ENCODE data around the gene TBC1D23.
"Not testable (repeated sequence)": the region's sequence is repeated elsewhere in the genome, so short reads cannot be mapped to it uniquely, and the experiment has no call there.

The TBC1D23 gene

GRCh38 chr3:100256731-100257151, 4.1 kb upstream of the TBC1D23 start:
- DNase-seq (ENCODE audit: low spot score), result no peak

DNA sequence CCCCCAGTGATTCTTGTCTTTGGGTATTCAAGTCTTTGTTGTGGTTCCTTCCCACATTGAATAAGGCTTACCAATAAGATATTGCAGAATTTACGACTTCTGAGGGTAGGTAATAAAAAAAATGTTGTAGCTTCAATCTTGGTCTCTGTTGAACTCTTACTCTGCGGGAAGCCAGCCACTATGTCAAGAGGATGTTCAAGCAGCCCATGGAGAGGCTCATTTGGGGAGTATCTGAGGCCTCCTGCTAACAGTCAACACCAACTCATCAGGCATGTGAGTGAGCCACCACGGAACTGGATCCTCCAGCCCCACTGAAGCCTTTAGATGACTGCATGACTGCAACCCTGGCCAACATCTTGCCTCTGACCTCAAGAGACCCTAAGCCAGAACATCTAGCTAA, 3.2 kb upstream of the TBC1D23 start:
- no peak for DNase-seq (ENCODE audit: low spot score)

DNA sequence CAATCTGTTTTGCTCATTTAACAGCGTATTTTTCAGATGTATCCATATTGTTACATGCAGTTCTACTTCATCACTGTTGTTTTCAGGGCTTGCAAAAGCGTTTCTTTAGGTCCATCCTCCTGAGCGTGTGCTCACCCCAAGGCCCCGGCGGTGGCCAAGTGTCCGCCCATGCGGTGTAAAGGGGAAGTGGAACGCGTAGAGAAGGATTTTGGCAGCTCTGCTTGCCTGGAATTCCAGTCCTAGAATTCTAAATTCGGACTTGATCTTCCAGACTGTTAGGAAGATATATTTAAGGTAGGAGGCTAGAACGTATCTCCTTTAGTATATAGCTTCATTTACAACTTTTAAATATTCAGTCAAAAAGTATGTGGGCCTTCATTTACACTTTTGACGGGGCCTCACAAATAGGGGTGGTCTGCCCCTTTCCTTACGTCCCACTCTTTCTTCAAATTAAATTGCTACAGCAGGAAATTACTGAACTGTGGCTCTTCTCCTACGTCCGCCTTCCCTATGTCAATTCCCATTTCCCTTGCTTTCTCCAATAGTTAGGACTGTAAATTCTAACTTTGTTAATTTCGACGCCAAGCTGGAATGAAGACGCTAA, 609 bp upstream of the TBC1D23 start:
- DNase-seq (ENCODE audit: low spot score), result no peak

GRCh38 chr3:100261485-100261903, 702 bp downstream of the TBC1D23 start:
- no peak for DNase-seq (ENCODE audit: low spot score)

DNA sequence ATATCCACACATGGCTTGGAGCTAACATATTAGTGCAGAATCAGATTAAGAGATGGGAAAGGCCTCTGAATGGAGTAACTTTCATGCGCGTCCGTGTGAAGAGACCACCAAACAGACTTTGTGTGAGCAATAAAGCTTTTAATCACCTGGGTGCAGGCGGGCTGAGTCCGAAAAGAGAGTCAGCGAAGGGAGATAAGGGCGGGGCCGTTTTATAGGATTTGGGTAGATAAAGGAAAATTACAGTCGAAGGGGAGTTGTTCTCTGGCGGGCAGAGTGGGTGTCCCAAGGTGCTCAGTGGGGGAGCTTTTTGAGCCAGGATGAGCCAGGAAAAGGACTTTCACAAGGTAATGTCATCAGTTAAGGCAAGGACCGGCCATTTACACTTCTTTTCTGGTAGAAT, 2.1 kb downstream of the TBC1D23 start:
- not testable (repeated sequence) for DNase-seq (ENCODE audit: low spot score)

GRCh38 chr3:100263583-100263982, 2.8 kb downstream of the TBC1D23 start:
- DNase-seq (ENCODE audit: low spot score), result no peak

DNA sequence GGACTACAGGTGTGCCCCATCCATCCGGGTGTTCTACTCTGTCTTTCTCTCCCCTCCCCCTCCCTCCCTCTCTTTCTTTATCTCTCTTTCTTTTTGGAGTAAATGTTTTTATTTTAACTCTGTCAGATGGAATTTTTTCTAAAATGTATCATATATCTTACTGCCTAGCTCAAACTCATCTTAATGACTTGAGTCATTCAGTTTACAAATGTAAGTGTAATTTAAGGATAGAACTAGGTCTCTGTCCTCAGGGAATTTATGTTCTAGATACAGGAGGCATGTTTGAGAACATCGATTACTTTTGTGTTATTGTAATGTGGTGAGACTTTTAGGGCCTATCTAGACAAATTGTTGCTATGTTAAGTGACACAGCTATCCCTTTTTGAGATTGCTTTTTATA, 3.5 kb downstream of the TBC1D23 start:
- no peak for DNase-seq (ENCODE audit: low spot score)

DNA sequence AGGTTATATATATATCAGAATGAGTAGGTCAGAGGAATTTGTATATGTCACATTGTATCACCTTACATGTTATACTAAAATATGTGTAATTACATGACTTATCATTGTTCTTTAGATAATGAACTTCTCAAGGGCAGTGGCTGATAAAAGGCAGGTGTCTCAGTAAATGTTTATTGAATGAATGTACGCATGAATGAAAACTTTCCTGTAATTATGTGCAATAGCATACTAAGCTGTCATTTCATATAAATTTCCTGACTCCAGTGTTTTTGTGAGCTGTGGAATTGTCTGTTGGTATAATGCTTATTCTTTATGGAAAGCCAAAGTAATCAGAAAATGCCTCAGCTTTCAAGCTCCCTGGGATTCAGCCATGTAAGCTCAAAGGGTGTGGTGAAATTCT, 4.2 kb downstream of the TBC1D23 start:
- DNase-seq (ENCODE audit: low spot score), result no peak

DNA sequence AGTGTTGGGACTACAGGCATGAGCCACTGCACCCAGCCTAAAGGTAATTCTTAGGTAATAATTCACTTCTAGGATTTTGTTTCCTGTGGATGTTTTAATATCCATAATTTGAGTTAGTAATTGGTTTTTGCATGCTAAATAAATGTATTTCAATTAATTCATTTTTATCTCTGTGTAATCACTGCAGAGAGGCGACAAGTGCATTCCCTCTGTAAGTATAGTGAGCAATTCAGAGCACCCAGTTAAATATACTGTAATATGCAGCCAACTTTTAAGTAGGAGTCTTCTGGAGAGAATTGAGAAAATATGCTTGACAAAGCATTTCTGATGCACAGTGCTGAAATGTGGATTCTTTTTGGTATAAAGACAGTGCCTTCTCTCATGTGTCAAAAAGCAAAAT, 5.7 kb downstream of the TBC1D23 start:
- no peak for DNase-seq (ENCODE audit: low spot score)

DNA sequence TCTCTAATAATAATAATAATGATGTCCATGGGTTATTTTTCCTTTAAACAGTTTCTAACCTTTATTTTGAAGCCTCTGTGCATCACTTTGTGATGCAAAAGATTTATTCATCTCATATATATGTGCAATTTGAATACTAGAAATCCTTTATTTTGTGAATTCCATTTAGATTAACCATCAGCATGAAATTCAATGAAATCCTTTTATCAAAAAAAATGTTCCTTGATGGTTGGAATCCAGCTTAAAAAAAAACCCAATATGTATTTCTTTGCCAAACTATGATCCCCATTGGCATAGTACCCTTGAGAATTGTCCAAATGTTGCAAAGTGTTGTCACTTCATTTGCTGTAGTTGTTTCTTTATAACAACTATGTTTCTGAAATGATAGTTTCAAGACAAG, 7.4 kb downstream of the TBC1D23 start:
- DNase-seq (ENCODE audit: low spot score), result no peak

- no peak for DNase-seq (ENCODE audit: low spot score)
These were observed 8.2 kb downstream of the TBC1D23 start for GRCh38 chr3:100269001-100269400.

DNA sequence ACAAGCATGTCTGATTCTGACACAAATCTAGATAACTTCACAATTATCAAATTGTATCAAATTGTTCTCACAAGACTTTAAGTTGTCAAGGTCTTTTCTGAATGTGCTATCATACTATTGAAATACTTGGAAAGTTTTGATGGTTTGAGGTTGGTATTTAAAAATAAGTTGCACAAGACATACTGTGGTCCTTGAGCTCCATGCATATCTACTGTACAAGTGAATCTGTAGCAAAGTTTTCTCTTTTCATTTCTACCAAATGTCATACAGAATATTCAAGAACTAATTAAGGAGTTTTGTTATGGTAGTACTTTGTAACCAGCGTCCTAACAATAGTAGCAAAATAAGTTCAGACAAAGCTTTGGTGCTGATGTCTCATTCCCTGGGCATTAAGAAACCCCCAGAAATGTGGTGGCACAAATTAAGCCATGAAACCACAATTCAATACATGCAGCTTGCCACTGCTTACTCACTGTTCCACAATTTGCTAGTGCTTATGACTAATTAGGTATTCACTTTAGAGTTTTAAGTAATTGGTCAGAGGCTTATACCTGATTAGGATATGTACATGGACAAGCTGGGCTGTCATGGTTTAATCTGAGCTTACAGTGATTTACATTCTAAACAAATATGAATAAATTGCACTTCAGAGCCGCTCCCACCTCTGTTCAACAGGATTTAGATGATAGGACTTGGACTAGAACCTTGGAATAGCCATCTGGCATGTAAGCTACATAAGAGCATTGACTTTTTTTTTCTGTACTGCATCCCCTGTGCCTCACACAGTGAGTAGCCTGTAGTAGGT, 8.8 kb downstream of the TBC1D23 start:
- DNase-seq (ENCODE audit: low spot score), result peak; percentile 46

DNA sequence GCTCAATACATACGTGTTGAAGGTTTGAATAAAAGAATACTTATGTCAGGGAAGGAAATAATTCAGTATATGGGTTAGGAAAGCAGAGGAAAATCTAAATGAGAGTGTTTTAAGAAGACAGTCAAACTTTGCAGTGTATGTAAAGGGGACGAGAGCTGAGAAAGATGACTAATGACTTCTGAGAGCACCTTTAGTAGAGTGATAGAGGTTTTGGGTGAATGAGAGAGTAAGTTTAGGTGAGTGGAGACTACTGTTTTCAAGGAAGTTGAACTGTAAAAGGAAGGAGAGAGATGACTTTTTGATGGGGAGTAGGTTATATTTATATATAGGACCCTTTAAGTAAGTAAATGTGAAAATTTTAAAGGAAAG, 9.4 kb downstream of the TBC1D23 start:
- DNase-seq (ENCODE audit: low spot score), result peak; percentile 22

DNA sequence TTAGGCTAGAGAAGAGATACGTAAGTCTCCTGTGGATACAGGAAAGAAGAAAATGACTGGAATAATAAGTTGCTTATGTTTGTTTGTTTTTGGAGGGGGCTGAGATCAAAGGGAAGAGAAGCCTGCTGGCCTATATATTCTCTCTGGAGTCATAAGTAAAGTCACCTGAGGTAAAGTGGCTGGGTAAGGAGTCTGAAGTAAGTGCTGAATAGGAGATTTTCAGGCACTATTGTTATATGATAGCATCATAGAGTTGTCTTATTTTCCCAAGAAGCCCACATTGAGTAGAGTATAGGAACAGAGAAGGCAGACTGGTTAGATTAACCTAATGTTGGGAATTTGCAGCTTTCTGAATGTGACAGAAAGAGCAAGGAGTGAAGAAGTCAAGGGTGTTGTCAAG, 10.7 kb downstream of the TBC1D23 start:
- no peak for DNase-seq (ENCODE audit: low spot score)

GRCh38 chr3:100272797-100273611, 12.2 kb downstream of the TBC1D23 start:
- not testable (repeated sequence) for DNase-seq (ENCODE audit: low spot score)

GRCh38 chr3:100274361-100274760, 13.6 kb downstream of the TBC1D23 start:
- DNase-seq (ENCODE audit: low spot score), result no peak

- no peak for DNase-seq (ENCODE audit: low spot score)
These were observed 16.5 kb downstream of the TBC1D23 start for GRCh38 chr3:100277255-100277800.

GRCh38 chr3:100278910-100279309, 18.1 kb downstream of the TBC1D23 start:
- DNase-seq (ENCODE audit: low spot score), result no peak

GRCh38 chr3:100288288-100288894, 27.6 kb downstream of the TBC1D23 start:
- no peak for DNase-seq (ENCODE audit: low spot score)

- no peak for DNase-seq (ENCODE audit: low spot score)
These were observed 28.5 kb downstream of the TBC1D23 start for GRCh38 chr3:100289339-100289738.

DNA sequence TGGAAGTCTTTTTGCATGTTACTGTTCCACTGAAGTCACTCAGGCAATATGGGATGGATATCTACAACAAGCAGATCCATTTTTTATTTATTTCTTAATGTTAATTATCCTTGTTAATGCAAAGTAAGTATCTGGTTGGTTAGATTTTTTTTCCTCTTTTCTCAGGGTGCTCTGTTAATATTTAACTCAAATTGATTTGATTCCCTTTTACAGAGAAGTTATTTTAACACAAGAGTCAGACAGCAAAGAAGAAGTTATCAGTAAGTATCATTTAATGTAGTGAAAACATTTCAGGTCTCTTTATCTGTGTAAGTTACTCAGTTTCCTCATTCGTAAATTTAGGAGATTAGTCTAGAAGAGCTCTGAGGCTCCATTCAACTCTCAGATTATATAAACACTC, 34.3 kb downstream of the TBC1D23 start:
- no peak for DNase-seq (ENCODE audit: low spot score)

DNA sequence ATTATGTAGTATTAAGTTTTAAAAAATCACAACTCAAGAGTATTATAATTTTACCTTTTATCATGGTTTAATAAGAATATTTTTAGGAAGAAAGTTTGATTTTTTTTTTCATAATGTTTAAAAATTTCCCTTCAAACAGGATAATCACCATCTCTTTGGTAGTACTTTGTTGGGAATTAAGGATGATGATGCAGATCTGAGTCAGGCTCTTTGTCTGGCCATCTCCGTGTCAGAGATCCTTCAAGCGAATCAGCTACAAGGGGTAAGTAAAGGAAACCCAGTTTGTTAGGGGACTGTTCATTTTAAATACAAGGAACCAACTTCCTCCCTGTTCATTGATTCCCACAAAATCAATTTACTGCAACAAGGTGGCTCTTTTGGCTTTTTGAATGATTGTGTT, 37.0 kb downstream of the TBC1D23 start:
- no peak for DNase-seq (ENCODE audit: low spot score)
